Measurements from ENCODE around the gene SCAND1. TPM values are rescaled to one million over a fixed set of nuclear protein-coding genes. Genes with fewer than 3 reads are reported as not detected.

The SCAND1 gene
- total and polyA plus RNA-seq, 9 of the 15 experiments (the other 6 are each of a cell fraction or from before 2014, with no cell fraction given) = 0.08 to 94.0 (median 5.8) TPM

GRCh38 chr20:35954200-35954906 lies at the start of gene SCAND1 (continued):
- no peak for TF ChIP-seq ZNF318 (IDR thresholded peaks at IDR 0.05; ENCODE audit: borderline replicate concordance in 1 of 2, low read depth in 1 of 2)
- peak; percentile 86 for TF ChIP-seq BHLHE40 (IDR thresholded peaks at IDR 0.05; ENCODE audit: low read length)
- no peak for TF ChIP-seq ZKSCAN3 (CRISPR knock-in tag; IDR thresholded peaks at IDR 0.05)
- TF ChIP-seq CCAR2 (IDR thresholded peaks at IDR 0.05; ENCODE audit: low read depth, low read length) = no peak
- TF ChIP-seq ZNF589 (CRISPR knock-in tag; IDR thresholded peaks at IDR 0.05; ENCODE audit: low read depth) = peak; percentile 62; the same call in 1 of the 2 replicates
- no peak for TF ChIP-seq PBX2 (CRISPR knock-in tag; IDR thresholded peaks at IDR 0.05; ENCODE audit: low read depth)
- TF ChIP-seq PBX2 (tag; conservative IDR thresholded peaks at IDR 0.05; ENCODE audit: low read depth) = no peak
- TF ChIP-seq ZNF311 (CRISPR knock-in tag; IDR thresholded peaks at IDR 0.05) = 0 out of 2 replicates have a peak, but pooled peaks have one; percentile 43
- no peak for TF ChIP-seq E4F1 (CRISPR knock-in tag; IDR thresholded peaks at IDR 0.05; ENCODE audit: borderline replicate concordance)
- TF ChIP-seq VEZF1 (CRISPR knock-in tag; IDR thresholded peaks at IDR 0.05) = peak; percentile 81
- peak; percentile 99 for TF ChIP-seq XRCC5 (IDR thresholded peaks at IDR 0.05; ENCODE audit: low read depth, low read length)
- no peak for TF ChIP-seq KLF10 (CRISPR knock-in tag; IDR thresholded peaks at IDR 0.05)

Data from K562 (cell line).